Renal cortex interstitium (tissue), 11 donors: ENCODE measurements around the gene ZNF236. TPM values are rescaled to one million over a fixed set of nuclear protein-coding genes. Genes with fewer than 3 reads are reported as not detected.
A peak's percentile ranks its signal among the peaks of the same experiment; 100 is the strongest.

Experiments
- DNase-seq, 11 donors: peaks; one replicate each; pipeline ENCODE4 v3.0.0-alpha.2; 2013; ENCODE audit warnings: low read depth in 9 of 11, low spot score in 4 of 11; ENCODE audit errors: extremely low read depth in 1 of 11
- polyA plus RNA-seq, 3 donors: library from polyadenylated mRNA; unstranded; fragments of 120-200 nt; gene quantifications; one replicate each; pipeline ENCODE4 v1.2.1, GENCODE V29; 2013; ENCODE audit not compliant: insufficient read length in 3 of 3

The ZNF236 gene
- polyA plus RNA-seq, 3 donors: 8.8 to 12.3 (median 10.1) TPM

GRCh38 chr18:76889091-76889699 lies 66.8 kb downstream of the ZNF236 start:
- no peak for DNase-seq

GRCh38 chr18:76892832-76893231 lies 70.5 kb downstream of the ZNF236 start:
- no peak for DNase-seq

GRCh38 chr18:76894566-76895346 lies 72.4 kb downstream of the ZNF236 start:
- DNase-seq: no peak

GRCh38 chr18:76895498-76895897 lies 73.1 kb downstream of the ZNF236 start:
- no peak for DNase-seq

GRCh38 chr18:76896677-76897076 lies 74.3 kb downstream of the ZNF236 start:
- no peak for DNase-seq

GRCh38 chr18:76897257-76897656 lies 74.9 kb downstream of the ZNF236 start:
- no peak for DNase-seq

GRCh38 chr18:76903386-76903785 lies 81.0 kb downstream of the ZNF236 start:
- DNase-seq: no peak

GRCh38 chr18:76905821-76906220 lies 83.5 kb downstream of the ZNF236 start:
- DNase-seq: no peak

GRCh38 chr18:76908277-76908676 lies 85.9 kb downstream of the ZNF236 start:
- DNase-seq: no peak

- no peak for DNase-seq
Measured at GRCh38 chr18:76909439-76909838, 87.1 kb downstream of the ZNF236 start.

- no peak for DNase-seq
Measured at GRCh38 chr18:76911440-76911839, 89.1 kb downstream of the ZNF236 start.

GRCh38 chr18:76913583-76913982 lies 91.2 kb downstream of the ZNF236 start:
- no peak for DNase-seq

- DNase-seq: no peak
Measured at GRCh38 chr18:76914314-76914713, 92.0 kb downstream of the ZNF236 start.

- DNase-seq: no peak
Measured at GRCh38 chr18:76914796-76915195, 92.4 kb downstream of the ZNF236 start.

GRCh38 chr18:76915456-76915855 lies 93.1 kb downstream of the ZNF236 start:
- no peak for DNase-seq

GRCh38 chr18:76920974-76921373 lies 98.6 kb downstream of the ZNF236 start:
- DNase-seq: no peak

- peak in 8 of 11 donors; percentile 4 to 41 (median 35) for DNase-seq
Measured at GRCh38 chr18:76922107-76922506, 99.8 kb downstream of the ZNF236 start.

GRCh38 chr18:76923485-76924085 lies 101.2 kb downstream of the ZNF236 start:
- no peak for DNase-seq

- DNase-seq: no peak
Measured at GRCh38 chr18:76925501-76925900, 103.1 kb downstream of the ZNF236 start.

GRCh38 chr18:76927223-76927725 lies 104.9 kb downstream of the ZNF236 start:
- DNase-seq: no peak
